BE2C (cell line): ENCODE results near the gene KIF5A.
"Not testable (repeated sequence)": the region's sequence is repeated elsewhere in the genome, so short reads cannot be mapped to it uniquely, and the experiment has no call there.

Experiments used
- DNase-seq: peaks from one replicate; pipeline ENCODE4 v3.0.0-alpha.2; 2020
- H3K27me3 ChIP-seq: fragments of 250-450 bp; sonication (Bioruptor Pico); 2 replicates; pipeline ENCODE4 v1.5.1; 2020; ENCODE audit warnings: mild to moderate bottlenecking
- H3K36me3 ChIP-seq: fragments of 250-450 bp; sonication (Bioruptor Pico); 2 replicates; pipeline ENCODE4 v1.5.1; 2020; ENCODE audit warnings: mild to moderate bottlenecking
- H3K4me1 ChIP-seq: fragments of 250-450 bp; sonication (Bioruptor Pico); 2 replicates; pipeline ENCODE4 v1.5.1; 2020
- H3K4me3 ChIP-seq: 2 replicates; pipeline ENCODE4 v1.5.1; 2011; ENCODE audit warnings: low read depth, low read length
- H3K9me3 ChIP-seq: fragments of 250-450 bp; sonication (Bioruptor Pico); 2 replicates; pipeline ENCODE4 v1.5.1; 2020
- CTCF ChIP-seq: IDR thresholded peaks from 2 replicates; pipeline ENCODE4 v1.5.1; 2012; ENCODE audit warnings: mild to moderate bottlenecking, low read depth, low read length

KIF5A gene

GRCh38 chr12:57560516-57560915 lies 10.7 kb downstream of the KIF5A start:
- H3K36me3 ChIP-seq = peaks cover 3% of the 10 kb centered on the region
- H3K27me3 ChIP-seq = no peaks in the 10 kb centered on the region
- no peak for DNase-seq
- TF ChIP-seq CTCF = no peak
- no peak overlapping the region for H3K4me3 ChIP-seq
- H3K9me3 ChIP-seq = no peaks in the 10 kb centered on the region
- no peaks in the 10 kb centered on the region; the same call in 1 of the 2 replicates for H3K4me1 ChIP-seq

GRCh38 chr12:57561117-57561516 lies 11.3 kb downstream of the KIF5A start:
- not testable (repeated sequence) for H3K4me1 ChIP-seq, H3K36me3 ChIP-seq, H3K4me3 ChIP-seq, H3K9me3 ChIP-seq, DNase-seq, H3K27me3 ChIP-seq

GRCh38 chr12:57563358-57563757 lies 13.5 kb downstream of the KIF5A start:
- no peaks in the 10 kb centered on the region for H3K27me3 ChIP-seq
- no peak for TF ChIP-seq CTCF
- H3K36me3 ChIP-seq = peaks cover 3% of the 10 kb centered on the region
- no peak overlapping the region for H3K4me3 ChIP-seq
- H3K9me3 ChIP-seq = no peaks in the 10 kb centered on the region
- DNase-seq = no peak
- H3K4me1 ChIP-seq = no peaks in the 10 kb centered on the region

GRCh38 chr12:57564178-57564740 lies 14.4 kb downstream of the KIF5A start:
- DNase-seq = no peak
- TF ChIP-seq CTCF = no peak
- H3K9me3 ChIP-seq = no peaks in the 10 kb centered on the region

GRCh38 chr12:57568838-57569237 lies 19.0 kb downstream of the KIF5A start:
- no peaks in the 10 kb centered on the region for H3K27me3 ChIP-seq
- TF ChIP-seq CTCF = no peak
- no peaks in the 10 kb centered on the region for H3K9me3 ChIP-seq
- H3K36me3 ChIP-seq = peaks cover 26% of the 10 kb centered on the region
- DNase-seq = no peak
- H3K4me3 ChIP-seq = no peak overlapping the region
- H3K4me1 ChIP-seq = no peaks in the 10 kb centered on the region

More at GRCh38 chr12:57564178-57564740, 14.4 kb downstream of the KIF5A start:
- no peak overlapping the region for H3K4me3 ChIP-seq
- H3K36me3 ChIP-seq = peaks cover 5% of the 10 kb centered on the region
- no peaks in the 10 kb centered on the region for H3K4me1 ChIP-seq
- H3K27me3 ChIP-seq = no peaks in the 10 kb centered on the region

- TF ChIP-seq CTCF = no peak
- Histone ChIP-seq H3K27me3 (no peaks in the 10 kb centered on the region), H3K36me3 (peaks cover 23% of the 10 kb centered on the region), H3K4me1 (no peaks in the 10 kb centered on the region), H3K9me3 (no peaks in the 10 kb centered on the region), H3K4me3 (no peak overlapping the region)
- DNase-seq = no peak
These were observed 20.0 kb downstream of the KIF5A start for GRCh38 chr12:57569858-57570257.

GRCh38 chr12:57570438-57570837 lies 20.6 kb downstream of the KIF5A start:
- not testable (repeated sequence) for H3K9me3 ChIP-seq, H3K4me1 ChIP-seq, H3K4me3 ChIP-seq, H3K27me3 ChIP-seq, DNase-seq
- H3K36me3 ChIP-seq = peaks cover 23% of the 10 kb centered on the region
